Endometrial microvascular endothelial cells (primary cell): ENCODE results near the gene TBC1D1. TPM values are rescaled to one million over a fixed set of nuclear protein-coding genes. Genes with fewer than 3 reads are reported as not detected.

Experiments
- in situ Hi-C: cut with HindIII; loops from 2 replicates; pipeline ENCODE4 v1.10.0; 2017; ENCODE audit warnings: low sequenced_read_pairs, low pct_unique_long_range_greater_than_20kb; ENCODE audit errors: inconsistent ontology term
- total RNA-seq: library from RNA; depleted of rRNA; stranded (reverse); fragments of >200 nt; gene quantifications from one replicate; pipeline ENCODE4 v1.2.3, GENCODE V29; 2015; ENCODE audit errors: inconsistent ontology term

The TBC1D1 gene
- total RNA-seq, 1 donor from 2014 or later: 194 TPM

GRCh38 chr4:38163216-38164006 lies 272.5 kb downstream of the TBC1D1 start:
- in situ Hi-C loops: no loop called here

DNA sequence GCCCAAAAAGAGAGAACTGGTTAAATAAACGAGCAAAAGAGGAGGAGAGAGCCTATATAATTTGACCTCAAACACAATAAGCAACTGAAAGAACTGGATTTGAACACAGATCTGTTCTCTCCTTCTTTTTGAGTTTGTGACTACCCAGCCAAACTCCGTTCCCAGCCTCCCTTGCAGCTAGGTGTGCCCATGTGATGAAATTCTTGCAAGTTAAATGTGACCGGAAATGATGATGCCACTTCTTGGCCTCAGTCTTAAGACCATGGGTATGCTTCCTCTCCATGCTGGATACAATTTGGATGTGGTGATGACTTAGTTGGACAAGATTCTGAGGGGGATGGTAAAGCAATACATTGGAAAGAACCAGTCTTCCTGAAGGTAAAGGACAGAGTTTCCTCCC lies 273.5 kb downstream of the TBC1D1 start:
- in situ Hi-C loops: no loop called here

GRCh38 chr4:38166082-38166481 lies 275.2 kb downstream of the TBC1D1 start:
- in situ Hi-C loops: no loop called here

DNA sequence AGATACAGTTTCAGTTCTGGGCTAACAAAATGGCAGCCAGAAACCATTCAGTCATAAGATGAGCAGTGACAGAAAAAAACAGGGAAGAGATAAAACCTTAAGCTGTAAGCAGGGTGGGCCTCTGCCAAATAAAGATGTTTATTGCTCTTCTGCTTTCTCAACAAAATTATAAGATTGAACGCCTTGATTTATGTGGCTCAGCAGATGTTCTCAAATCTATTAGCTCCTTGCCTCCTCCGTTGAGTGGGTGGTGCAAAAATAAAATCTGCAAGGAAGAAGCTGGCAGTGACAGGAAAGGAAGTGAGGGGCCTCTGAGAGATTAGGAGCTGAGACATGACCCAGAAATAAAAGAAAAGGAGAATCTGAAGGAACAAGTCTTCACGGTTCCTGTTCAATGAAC lies 275.9 kb downstream of the TBC1D1 start:
- in situ Hi-C loops: no loop called here

DNA sequence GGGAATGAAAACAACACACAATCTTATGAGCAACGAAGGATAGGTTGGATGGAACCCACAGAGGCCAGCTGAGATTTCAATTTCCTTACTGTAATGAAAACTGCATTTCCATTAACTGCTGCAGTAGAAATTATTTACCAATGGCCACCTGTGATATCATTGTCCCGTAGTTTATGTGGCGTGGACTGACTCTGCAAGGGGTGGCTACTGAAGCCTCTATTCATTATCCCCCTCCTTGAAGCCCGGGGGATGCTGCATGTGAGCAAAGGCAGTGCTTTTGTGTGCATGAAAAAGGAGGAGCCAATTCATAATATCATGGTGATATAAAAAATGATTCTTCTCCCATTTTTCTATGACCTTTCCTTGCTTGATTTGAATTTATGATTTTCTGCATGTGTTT lies 277.1 kb downstream of the TBC1D1 start:
- in situ Hi-C loops: no loop called here

GRCh38 chr4:38169524-38169923 lies 278.6 kb downstream of the TBC1D1 start:
- in situ Hi-C loops: no loop called here

- in situ Hi-C loops: no loop called here
These were observed 279.7 kb downstream of the TBC1D1 start for GRCh38 chr4:38170338-38171169.

- in situ Hi-C loops: no loop called here
These were observed 281.2 kb downstream of the TBC1D1 start for GRCh38 chr4:38172078-38172477.

DNA sequence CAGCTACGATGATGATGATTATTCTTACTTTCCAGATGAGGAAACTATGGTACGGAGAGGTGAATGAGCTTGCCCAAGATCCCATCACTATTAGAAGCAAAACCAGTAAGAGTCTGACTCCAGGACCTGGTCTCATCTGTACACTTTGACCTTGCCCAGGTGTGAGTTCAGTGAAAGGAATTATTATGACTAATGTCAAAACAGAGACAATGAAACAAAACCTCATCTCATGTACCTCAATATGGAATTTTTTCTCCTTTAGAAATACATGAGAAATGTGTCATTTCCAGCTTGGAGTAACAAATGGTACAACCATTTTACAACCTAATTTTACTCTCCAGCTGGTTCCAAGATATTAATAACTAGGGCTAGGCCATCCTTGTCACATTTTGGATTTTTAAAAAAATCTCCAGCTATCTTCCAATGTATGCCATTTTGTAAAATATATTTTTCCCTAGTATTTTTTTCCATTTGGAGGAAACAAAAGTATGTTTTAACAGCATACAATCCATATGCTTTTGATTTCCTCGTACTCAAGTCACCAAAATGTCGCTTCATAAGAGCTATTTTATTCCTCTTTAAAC lies 283.1 kb downstream of the TBC1D1 start:
- in situ Hi-C loops: no loop called here

DNA sequence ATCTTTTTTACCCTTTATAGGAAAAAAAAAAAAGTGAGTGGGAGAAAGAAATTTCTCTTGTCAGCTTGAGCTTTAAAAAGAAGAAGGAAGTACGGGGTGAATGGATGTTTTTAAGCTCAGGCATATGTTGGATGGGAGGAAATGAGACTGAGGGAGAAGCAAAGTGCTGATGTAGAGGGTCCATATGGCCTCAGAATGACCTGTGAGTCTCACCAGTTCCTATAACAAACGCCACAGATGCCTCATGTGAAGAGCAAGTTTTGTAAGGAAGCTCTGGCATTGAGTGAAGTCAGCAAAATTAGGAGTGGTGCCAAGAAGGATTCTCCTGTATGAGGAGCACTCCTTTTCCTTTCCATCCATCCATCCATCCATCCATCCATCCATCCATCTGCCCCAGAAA lies 283.9 kb downstream of the TBC1D1 start:
- in situ Hi-C loops: no loop called here

DNA sequence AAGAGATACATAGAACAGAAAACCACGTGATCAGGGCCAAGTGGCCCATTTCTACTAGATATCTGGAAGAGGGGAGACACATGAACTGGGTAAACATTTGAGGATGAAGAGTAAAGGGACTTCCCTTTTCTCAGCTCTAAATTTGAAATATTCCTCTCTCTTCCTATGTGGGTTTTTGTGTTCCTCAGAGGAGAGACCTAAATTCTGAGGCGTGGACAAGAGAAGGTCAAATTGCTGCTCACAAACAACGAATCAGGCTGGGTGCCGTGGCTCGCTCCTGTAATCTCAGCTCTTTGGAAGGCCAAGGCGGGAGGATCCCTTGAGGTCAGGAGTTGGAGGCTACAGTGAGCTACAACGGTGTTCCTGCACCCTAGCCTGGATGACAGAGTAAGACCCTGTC lies 285.3 kb downstream of the TBC1D1 start:
- in situ Hi-C loops: no loop called here

DNA sequence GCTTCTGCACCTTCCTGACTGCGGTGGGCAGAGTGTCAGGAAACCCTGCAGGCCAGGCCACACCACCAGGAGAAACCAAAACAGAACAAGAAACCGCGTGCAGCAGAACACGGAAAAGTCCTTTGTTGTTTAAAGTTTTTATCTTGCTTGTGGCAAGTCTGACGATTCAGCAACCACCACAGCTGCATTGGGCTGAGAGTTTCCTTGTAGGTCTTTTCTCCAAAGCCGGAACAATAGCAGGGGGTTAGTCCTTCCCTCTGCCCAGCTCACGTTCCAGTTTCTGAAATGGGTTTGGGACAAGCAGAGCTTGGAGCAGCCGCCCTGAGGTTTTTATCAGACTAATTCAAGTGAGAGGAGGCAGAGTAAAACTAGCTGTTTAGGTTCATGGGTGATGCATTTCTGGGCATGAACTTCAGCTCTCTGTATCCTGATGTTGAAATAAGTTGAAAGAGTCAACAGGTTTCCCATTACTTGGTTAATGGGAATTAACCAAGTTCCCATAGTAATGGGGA lies 286.2 kb downstream of the TBC1D1 start:
- in situ Hi-C loops: no loop called here

DNA sequence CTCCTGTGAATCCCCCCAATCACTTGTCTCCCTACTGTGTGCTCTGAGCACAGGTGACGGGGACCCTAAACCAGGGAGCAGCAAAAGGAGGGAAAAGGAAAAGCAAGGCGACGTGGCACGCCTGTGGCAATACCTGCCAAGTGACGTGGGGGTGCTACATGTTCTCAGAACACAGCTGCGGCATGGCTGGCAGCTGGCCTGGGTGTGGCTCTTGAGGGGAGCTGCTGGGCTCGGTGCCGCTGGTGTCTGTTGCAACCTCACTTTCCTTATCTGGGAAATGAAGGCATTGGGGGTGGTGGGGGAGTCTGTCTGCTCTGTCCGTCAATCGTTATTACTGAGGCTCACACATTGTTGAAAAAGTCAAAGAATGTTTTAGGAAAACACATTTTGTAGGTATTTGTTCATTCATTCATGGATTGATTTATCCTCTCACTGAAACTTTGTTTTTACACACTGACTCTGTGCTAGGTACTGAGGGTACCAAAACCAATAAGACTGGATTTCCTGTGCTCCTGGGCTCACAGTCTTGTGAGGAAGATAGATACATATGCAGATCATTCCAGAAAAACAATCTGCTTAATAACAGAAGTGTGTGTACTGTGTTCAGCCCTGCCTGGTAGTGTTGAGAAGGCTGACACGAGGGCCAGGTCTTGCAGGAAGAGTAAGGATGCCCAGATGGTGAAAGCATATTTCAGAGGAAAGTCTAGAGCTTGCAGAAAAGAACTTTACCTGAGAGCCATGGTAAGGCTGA lies 286.9 kb downstream of the TBC1D1 start:
- in situ Hi-C loops: no loop called here

GRCh38 chr4:38178392-38178995 lies 287.6 kb downstream of the TBC1D1 start:
- in situ Hi-C loops: no loop called here

- in situ Hi-C loops: no loop called here
These were observed 288.9 kb downstream of the TBC1D1 start for GRCh38 chr4:38179690-38180377.

DNA sequence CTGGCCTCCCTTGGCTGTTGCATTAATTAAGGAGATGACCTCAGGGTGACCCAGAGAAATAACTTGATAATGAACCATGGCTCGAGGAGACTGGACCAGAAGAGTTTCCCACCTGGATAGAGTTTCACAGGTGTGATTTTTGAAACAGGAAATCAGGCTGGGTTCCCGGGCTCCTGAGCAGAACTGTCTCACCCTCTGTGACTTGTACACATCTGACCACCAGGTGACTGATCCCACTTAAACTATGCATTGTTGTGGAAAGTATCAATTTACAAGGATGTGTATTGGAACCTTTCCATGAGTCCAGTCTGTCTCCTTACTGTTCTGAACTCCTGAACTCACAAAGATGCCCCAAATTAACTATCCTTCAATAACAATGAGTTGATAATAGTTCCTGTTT lies 289.6 kb downstream of the TBC1D1 start:
- in situ Hi-C loops: no loop called here

GRCh38 chr4:38181286-38181685 lies 290.4 kb downstream of the TBC1D1 start:
- in situ Hi-C loops: no loop called here

DNA sequence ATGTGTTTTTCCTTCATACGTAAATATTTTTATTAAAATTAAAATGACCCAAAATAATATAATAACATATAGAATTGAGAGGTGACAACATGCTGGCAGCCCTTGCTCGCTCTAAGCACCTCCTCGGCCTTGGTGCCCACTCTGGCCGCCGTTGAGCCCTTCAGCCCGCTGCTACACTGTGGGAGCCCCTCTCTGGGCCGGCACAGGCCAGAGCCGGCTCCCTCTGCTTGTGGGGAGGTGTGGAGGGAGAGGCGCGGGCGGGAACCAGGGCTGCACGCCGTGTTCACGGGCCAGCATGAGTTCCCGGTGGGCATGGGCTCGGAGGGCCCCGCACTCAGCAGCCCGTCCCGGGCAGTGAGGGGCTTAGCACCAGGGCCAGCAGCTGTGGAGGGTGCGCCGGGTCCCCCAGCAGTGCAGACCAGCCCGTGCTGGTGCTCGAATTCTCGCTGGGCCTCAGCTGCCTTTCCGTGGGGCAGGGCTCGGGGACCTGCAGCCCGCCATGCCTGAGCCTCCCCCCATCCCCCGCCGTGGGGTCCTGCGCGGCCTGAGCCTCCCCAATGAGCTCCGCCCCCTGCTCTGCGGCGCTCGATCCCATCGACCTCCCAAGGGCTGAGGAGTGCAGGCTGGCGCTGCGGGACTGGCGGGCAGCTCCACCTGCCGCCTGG lies 291.6 kb downstream of the TBC1D1 start:
- in situ Hi-C loops: no loop called here
